ENCODE results near the gene SEMA3C.

Gene SEMA3C

DNA sequence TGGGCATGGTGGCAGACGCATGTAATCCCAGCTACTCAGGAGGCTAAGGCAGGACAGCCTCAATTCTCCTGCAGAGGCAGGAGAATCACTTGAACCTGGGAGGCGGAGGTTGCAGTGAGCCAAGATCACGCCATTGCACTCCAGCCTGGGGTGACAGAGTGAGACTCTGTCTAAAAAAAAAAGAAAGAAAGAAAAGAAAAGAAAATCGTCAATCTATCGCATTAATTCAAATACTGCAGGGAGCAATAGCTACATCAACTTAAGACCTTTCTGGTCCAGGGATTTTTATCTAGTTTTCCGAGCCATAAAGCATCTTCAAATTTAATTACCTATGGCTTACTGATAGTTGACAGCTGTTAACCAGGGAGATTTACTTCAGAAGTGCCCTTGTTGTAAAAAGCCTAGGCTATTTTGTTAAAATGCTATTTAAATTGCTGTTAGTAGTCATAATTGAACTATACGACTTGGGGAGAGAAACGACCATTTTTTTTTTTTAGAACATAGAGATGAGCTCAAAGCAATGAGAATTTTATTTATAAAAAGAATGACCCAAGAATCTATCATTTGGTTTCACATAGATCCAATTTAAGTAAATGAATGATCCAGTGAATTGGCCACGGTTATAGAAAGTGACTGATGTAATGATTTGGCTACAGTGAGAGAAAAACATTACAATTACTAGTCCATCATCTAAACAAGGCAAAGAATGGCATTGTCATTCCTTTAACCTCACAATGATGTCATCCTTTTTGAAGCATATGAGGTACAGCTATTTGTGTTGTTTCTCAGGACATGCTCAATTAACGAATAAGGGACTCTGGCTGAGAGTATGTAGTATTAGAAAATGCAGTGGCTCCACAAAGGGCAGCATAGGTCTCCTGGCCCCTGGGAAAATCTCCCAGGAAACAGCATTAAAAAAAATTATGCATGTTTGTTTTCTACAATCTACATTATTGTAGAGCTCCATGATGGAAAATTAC is 85.3 kb downstream of the SEMA3C start (continued):
- TF ChIP-seq ZNF146 (tag by site-specific recombination; IDR thresholded peaks at IDR 0.05), result no peak
- TF ChIP-seq, protein P1, sequence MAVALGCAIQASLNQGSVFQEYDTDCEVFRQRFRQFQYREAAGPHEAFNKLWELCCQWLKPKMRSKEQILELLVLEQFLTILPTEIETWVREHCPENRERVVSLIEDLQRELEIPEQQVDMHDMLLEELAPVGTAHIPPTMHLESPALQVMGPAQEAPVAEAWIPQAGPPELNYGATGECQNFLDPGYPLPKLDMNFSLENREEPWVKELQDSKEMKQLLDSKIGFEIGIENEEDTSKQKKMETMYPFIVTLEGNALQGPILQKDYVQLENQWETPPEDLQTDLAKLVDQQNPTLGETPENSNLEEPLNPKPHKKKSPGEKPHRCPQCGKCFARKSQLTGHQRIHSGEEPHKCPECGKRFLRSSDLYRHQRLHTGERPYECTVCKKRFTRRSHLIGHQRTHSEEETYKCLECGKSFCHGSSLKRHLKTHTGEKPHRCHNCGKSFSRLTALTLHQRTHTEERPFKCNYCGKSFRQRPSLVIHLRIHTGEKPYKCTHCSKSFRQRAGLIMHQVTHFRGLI (tag by site-specific recombination; IDR thresholded peaks at IDR 0.05), result no peak
- TF ChIP-seq KLF1 (tag by site-specific recombination; IDR thresholded peaks at IDR 0.05), result no peak
- TF ChIP-seq, protein P2, sequence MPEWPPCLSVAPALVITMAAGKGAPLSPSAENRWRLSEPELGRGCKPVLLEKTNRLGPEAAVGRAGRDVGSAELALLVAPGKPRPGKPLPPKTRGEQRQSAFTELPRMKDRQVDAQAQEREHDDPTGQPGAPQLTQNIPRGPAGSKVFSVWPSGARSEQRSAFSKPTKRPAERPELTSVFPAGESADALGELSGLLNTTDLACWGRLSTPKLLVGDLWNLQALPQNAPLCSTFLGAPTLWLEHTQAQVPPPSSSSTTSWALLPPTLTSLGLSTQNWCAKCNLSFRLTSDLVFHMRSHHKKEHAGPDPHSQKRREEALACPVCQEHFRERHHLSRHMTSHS (tag by site-specific recombination; IDR thresholded peaks at IDR 0.05), result no peak
- no peak for TF ChIP-seq ZNF221 (tag by site-specific recombination; IDR thresholded peaks at IDR 0.05; ENCODE audit: borderline replicate concordance)
- TF ChIP-seq ZFP69B (tag by site-specific recombination; IDR thresholded peaks at IDR 0.05), result peak; percentile 40; the same call in 1 of the 2 replicates
- no peak for TF ChIP-seq ZNF623 (tag by site-specific recombination; IDR thresholded peaks at IDR 0.05)
- TF ChIP-seq, protein P3, sequence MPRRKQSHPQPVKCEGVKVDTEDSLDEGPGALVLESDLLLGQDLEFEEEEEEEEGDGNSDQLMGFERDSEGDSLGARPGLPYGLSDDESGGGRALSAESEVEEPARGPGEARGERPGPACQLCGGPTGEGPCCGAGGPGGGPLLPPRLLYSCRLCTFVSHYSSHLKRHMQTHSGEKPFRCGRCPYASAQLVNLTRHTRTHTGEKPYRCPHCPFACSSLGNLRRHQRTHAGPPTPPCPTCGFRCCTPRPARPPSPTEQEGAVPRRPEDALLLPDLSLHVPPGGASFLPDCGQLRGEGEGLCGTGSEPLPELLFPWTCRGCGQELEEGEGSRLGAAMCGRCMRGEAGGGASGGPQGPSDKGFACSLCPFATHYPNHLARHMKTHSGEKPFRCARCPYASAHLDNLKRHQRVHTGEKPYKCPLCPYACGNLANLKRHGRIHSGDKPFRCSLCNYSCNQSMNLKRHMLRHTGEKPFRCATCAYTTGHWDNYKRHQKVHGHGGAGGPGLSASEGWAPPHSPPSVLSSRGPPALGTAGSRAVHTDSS (tag by site-specific recombination; IDR thresholded peaks at IDR 0.05), result no peak
- TF ChIP-seq ZNF426 (tag by site-specific recombination; IDR thresholded peaks at IDR 0.05), result no peak
- TF ChIP-seq ZNF585B (tag by site-specific recombination; IDR thresholded peaks at IDR 0.05), result no peak
- TF ChIP-seq ZNF664 (tag by site-specific recombination; IDR thresholded peaks at IDR 0.05), result peak; percentile 81
- TF ChIP-seq, protein P4, sequence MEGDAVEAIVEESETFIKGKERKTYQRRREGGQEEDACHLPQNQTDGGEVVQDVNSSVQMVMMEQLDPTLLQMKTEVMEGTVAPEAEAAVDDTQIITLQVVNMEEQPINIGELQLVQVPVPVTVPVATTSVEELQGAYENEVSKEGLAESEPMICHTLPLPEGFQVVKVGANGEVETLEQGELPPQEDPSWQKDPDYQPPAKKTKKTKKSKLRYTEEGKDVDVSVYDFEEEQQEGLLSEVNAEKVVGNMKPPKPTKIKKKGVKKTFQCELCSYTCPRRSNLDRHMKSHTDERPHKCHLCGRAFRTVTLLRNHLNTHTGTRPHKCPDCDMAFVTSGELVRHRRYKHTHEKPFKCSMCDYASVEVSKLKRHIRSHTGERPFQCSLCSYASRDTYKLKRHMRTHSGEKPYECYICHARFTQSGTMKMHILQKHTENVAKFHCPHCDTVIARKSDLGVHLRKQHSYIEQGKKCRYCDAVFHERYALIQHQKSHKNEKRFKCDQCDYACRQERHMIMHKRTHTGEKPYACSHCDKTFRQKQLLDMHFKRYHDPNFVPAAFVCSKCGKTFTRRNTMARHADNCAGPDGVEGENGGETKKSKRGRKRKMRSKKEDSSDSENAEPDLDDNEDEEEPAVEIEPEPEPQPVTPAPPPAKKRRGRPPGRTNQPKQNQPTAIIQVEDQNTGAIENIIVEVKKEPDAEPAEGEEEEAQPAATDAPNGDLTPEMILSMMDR (tag by site-specific recombination; IDR thresholded peaks at IDR 0.05), result no peak
- TF ChIP-seq ZNF311 (tag by site-specific recombination; IDR thresholded peaks at IDR 0.05; ENCODE audit: borderline replicate concordance), result no peak
- TF ChIP-seq, protein P5, sequence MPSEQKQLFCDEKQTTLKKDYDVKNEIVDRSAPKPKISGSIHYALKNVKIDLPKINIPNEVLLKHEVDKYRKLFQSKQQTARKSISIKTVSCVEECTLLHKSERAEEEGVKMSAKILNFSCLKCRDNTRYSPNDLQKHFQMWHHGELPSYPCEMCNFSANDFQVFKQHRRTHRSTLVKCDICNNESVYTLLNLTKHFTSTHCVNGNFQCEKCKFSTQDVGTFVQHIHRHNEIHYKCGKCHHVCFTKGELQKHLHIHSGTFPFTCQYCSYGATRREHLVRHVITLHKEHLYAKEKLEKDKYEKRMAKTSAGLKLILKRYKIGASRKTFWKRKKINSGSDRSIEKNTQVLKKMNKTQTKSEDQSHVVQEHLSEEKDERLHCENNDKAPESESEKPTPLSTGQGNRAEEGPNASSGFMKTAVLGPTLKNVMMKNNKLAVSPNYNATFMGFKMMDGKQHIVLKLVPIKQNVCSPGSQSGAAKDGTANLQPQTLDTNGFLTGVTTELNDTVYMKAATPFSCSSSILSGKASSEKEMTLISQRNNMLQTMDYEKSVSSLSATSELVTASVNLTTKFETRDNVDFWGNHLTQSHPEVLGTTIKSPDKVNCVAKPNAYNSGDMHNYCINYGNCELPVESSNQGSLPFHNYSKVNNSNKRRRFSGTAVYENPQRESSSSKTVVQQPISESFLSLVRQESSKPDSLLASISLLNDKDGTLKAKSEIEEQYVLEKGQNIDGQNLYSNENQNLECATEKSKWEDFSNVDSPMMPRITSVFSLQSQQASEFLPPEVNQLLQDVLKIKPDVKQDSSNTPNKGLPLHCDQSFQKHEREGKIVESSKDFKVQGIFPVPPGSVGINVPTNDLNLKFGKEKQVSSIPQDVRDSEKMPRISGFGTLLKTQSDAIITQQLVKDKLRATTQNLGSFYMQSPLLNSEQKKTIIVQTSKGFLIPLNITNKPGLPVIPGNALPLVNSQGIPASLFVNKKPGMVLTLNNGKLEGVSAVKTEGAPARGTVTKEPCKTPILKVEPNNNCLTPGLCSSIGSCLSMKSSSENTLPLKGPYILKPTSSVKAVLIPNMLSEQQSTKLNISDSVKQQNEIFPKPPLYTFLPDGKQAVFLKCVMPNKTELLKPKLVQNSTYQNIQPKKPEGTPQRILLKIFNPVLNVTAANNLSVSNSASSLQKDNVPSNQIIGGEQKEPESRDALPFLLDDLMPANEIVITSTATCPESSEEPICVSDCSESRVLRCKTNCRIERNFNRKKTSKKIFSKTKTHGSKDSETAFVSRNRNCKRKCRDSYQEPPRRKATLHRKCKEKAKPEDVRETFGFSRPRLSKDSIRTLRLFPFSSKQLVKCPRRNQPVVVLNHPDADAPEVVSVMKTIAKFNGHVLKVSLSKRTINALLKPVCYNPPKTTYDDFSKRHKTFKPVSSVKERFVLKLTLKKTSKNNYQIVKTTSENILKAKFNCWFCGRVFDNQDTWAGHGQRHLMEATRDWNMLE (tag by site-specific recombination; conservative IDR thresholded peaks at IDR 0.05; ENCODE audit: low read depth), result no peak
- TF ChIP-seq HOXA7 (CRISPR knock-in tag; IDR thresholded peaks at IDR 0.05; ENCODE audit: borderline replicate concordance), result no peak
- TF ChIP-seq ZNF837 (tag by site-specific recombination; IDR thresholded peaks at IDR 0.05), result no peak
- TF ChIP-seq, protein P6, sequence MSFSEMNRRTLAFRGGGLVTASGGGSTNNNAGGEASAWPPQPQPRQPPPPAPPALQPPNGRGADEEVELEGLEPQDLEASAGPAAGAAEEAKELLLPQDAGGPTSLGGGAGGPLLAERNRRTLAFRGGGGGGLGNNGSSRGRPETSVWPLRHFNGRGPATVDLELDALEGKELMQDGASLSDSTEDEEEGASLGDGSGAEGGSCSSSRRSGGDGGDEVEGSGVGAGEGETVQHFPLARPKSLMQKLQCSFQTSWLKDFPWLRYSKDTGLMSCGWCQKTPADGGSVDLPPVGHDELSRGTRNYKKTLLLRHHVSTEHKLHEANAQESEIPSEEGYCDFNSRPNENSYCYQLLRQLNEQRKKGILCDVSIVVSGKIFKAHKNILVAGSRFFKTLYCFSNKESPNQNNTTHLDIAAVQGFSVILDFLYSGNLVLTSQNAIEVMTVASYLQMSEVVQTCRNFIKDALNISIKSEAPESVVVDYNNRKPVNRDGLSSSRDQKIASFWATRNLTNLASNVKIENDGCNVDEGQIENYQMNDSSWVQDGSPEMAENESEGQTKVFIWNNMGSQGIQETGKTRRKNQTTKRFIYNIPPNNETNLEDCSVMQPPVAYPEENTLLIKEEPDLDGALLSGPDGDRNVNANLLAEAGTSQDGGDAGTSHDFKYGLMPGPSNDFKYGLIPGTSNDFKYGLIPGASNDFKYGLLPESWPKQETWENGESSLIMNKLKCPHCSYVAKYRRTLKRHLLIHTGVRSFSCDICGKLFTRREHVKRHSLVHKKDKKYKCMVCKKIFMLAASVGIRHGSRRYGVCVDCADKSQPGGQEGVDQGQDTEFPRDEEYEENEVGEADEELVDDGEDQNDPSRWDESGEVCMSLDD (tag by site-specific recombination; IDR thresholded peaks at IDR 0.05), result no peak
- no peak for TF ChIP-seq ZNF174 (tag by site-specific recombination; IDR thresholded peaks at IDR 0.05)
- no peak for TF ChIP-seq BCL11B (tag by site-specific recombination; IDR thresholded peaks at IDR 0.05; ENCODE audit: low read depth)
- TF ChIP-seq, protein P7, sequence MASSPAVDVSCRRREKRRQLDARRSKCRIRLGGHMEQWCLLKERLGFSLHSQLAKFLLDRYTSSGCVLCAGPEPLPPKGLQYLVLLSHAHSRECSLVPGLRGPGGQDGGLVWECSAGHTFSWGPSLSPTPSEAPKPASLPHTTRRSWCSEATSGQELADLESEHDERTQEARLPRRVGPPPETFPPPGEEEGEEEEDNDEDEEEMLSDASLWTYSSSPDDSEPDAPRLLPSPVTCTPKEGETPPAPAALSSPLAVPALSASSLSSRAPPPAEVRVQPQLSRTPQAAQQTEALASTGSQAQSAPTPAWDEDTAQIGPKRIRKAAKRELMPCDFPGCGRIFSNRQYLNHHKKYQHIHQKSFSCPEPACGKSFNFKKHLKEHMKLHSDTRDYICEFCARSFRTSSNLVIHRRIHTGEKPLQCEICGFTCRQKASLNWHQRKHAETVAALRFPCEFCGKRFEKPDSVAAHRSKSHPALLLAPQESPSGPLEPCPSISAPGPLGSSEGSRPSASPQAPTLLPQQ (tag by site-specific recombination; IDR thresholded peaks at IDR 0.05), result peak; percentile 62; the same call in 1 of the 2 replicates
- TF ChIP-seq ZIC2 (tag by site-specific recombination; IDR thresholded peaks at IDR 0.05), result no peak
- peak; percentile 15; the same call in 1 of the 2 replicates for TF ChIP-seq ZNF654 (tag by site-specific recombination; IDR thresholded peaks at IDR 0.05; ENCODE audit: low read depth)
- peak; percentile 79 for TF ChIP-seq KLF8 (tag by site-specific recombination; IDR thresholded peaks at IDR 0.05)
